Inflammatory macrophage treated with lipopolysaccharide for 4 hours (primary cell): ENCODE measurements around the gene SCN11A.
"Not testable (repeated sequence)": the region's sequence is repeated elsewhere in the genome, so short reads cannot be mapped to it uniquely, and the experiment has no call there.

ENCODE experiments used
- DNase-seq: peaks from one replicate; pipeline ENCODE4 v3.0.0-alpha.2; 2020

The SCN11A gene

GRCh38 chr3:39064646-39065045 is 12.9 kb upstream of the SCN11A start:
- no peak for DNase-seq

GRCh38 chr3:39063143-39063542 is 11.4 kb upstream of the SCN11A start:
- DNase-seq = no peak

- DNase-seq = no peak
Observed at GRCh38 chr3:39062180-39062579, 10.4 kb upstream of the SCN11A start.

GRCh38 chr3:39061228-39061627 is 9.5 kb upstream of the SCN11A start:
- not testable (repeated sequence) for DNase-seq

GRCh38 chr3:39056151-39056550 is 4.4 kb upstream of the SCN11A start:
- DNase-seq = no peak

GRCh38 chr3:39053696-39054095 is 2.0 kb upstream of the SCN11A start:
- no peak for DNase-seq

- peak; percentile 4 for DNase-seq
Observed at GRCh38 chr3:39052583-39052982, 839 bp upstream of the SCN11A start.

GRCh38 chr3:39050029-39050428 is 1.7 kb downstream of the SCN11A start:
- peak; percentile 82 for DNase-seq

GRCh38 chr3:39038165-39038564 is 13.6 kb downstream of the SCN11A start:
- no peak for DNase-seq

- no peak for DNase-seq
Observed at GRCh38 chr3:39029556-39029955, 22.2 kb downstream of the SCN11A start.

GRCh38 chr3:39028546-39028945 is 23.2 kb downstream of the SCN11A start:
- DNase-seq = no peak

GRCh38 chr3:39025222-39025970 is 26.3 kb downstream of the SCN11A start:
- DNase-seq = peak; percentile 28

GRCh38 chr3:39024497-39024896 is 27.2 kb downstream of the SCN11A start:
- DNase-seq = no peak

- DNase-seq = no peak
Observed at GRCh38 chr3:39022286-39022630, 29.5 kb downstream of the SCN11A start.

- DNase-seq = no peak
Observed at GRCh38 chr3:39021465-39022285, 30.1 kb downstream of the SCN11A start.

- DNase-seq = no peak
Observed at GRCh38 chr3:39021029-39021428, 30.7 kb downstream of the SCN11A start.

- no peak for DNase-seq
Observed at GRCh38 chr3:39019299-39019698, 32.4 kb downstream of the SCN11A start.

GRCh38 chr3:39015418-39015817 is 36.3 kb downstream of the SCN11A start:
- no peak for DNase-seq

- no peak for DNase-seq
Observed at GRCh38 chr3:39013921-39014509, 37.7 kb downstream of the SCN11A start.

- DNase-seq = peak; percentile 15
Observed at GRCh38 chr3:39013289-39013688, 38.5 kb downstream of the SCN11A start.

- peak; percentile 0 for DNase-seq
Observed at GRCh38 chr3:39011191-39011736, 40.5 kb downstream of the SCN11A start.

GRCh38 chr3:39005295-39005694 is 46.4 kb downstream of the SCN11A start:
- no peak for DNase-seq
